B cell (primary cell): Measurements from ENCODE around the gene TMEM234. TPM values are rescaled to one million over a fixed set of nuclear protein-coding genes. Genes with fewer than 3 reads are reported as not detected.

Source experiments
- polyA plus RNA-seq: library from polyadenylated mRNA; depleted of rRNA; stranded (reverse); fragments of >200 nt; gene quantifications from 2 replicates; pipeline ENCODE4 v1.2.3, GENCODE V29; 2012
- small RNA-seq: library from RNA; depleted of rRNA; stranded (forward); fragments of <200 nt; gene quantifications from one replicate; pipeline ENCODE3, GENCODE V24; 2012; ENCODE audit warnings: low replicate concordance, low read depth; ENCODE audit not compliant: insufficient read length
- total RNA-seq, 2 donors: library from RNA; stranded (reverse); fragments of 120-200 nt in 1 of 2; gene quantifications; 1 replicate in 1 of 2; 2 replicates in 1 of 2; pipeline versions ENCODE4 v1.2.3 to v1.2.4, GENCODE V29; 2013 to 2022

The TMEM234 gene
- total and polyA plus RNA-seq, 2 donors (not counting 1 experiment from before 2014, with no cell fraction given), result 22.0 to 60.8 TPM

Small RNA genes lying within 50 kb of the gene (small RNA-seq; reads per million reads assigned to genes)
- not detected for gene RF00017

Other genes starting within 250 kb of the TMEM234 start
- 99.0 and 101 TPM in 2 replicates for gene KHDRBS1, start 208.5 kb downstream of the TMEM234 start, total RNA-seq
- gene KHDRBS1, start 208.5 kb downstream of the TMEM234 start, polyA plus RNA-seq, result 35.7 and 50.3 TPM in 2 replicates
- 28.8 and 30.9 TPM in 2 replicates for gene TMEM39B, start 149.4 kb downstream of the TMEM234 start, total RNA-seq
- gene TMEM39B, start 149.4 kb downstream of the TMEM234 start, polyA plus RNA-seq, result 31.0 and 32.3 TPM in 2 replicates
- gene KPNA6, start 114.3 kb downstream of the TMEM234 start, total RNA-seq, result 49.9 and 54.8 TPM in 2 replicates
- gene KPNA6, start 114.3 kb downstream of the TMEM234 start, polyA plus RNA-seq, result 14.0 and 14.6 TPM in 2 replicates
- 38.3 and 38.4 TPM in 2 replicates for gene TXLNA, start 42.7 kb downstream of the TMEM234 start, total RNA-seq
- gene TXLNA, start 42.7 kb downstream of the TMEM234 start, polyA plus RNA-seq, result 16.9 and 23.0 TPM in 2 replicates
- gene CCDC28B, start 21.8 kb downstream of the TMEM234 start, total RNA-seq, result 7.8 and 10.2 TPM in 2 replicates
- gene CCDC28B, start 21.8 kb downstream of the TMEM234 start, polyA plus RNA-seq, result 7.1 and 8.0 TPM in 2 replicates
- gene IQCC, start 16.7 kb downstream of the TMEM234 start, total RNA-seq, result 2.0 and 2.1 TPM in 2 replicates
- 1.6 and 2.0 TPM in 2 replicates for gene IQCC, start 16.7 kb downstream of the TMEM234 start, polyA plus RNA-seq
- gene DCDC2B, start 13.3 kb downstream of the TMEM234 start, total RNA-seq, result not detected in 2 replicates
- gene DCDC2B, start 13.3 kb downstream of the TMEM234 start, polyA plus RNA-seq, result not detected in 2 replicates
- gene EIF3I, start 54 bp upstream of the TMEM234 start, total RNA-seq, result 87.0 and 91.0 TPM in 2 replicates
- 130 and 153 TPM in 2 replicates for gene EIF3I, start 54 bp upstream of the TMEM234 start, polyA plus RNA-seq
- gene FAM167B, start 24.9 kb upstream of the TMEM234 start, total RNA-seq, result 4.1 and 5.4 TPM in 2 replicates
- gene FAM167B, start 24.9 kb upstream of the TMEM234 start, polyA plus RNA-seq, result 1.1 and 1.8 TPM in 2 replicates
- 20.1 and 22.3 TPM in 2 replicates for gene LCK, start 28.9 kb upstream of the TMEM234 start, total RNA-seq
- gene LCK, start 28.9 kb upstream of the TMEM234 start, polyA plus RNA-seq, result 23.8 and 35.2 TPM in 2 replicates
- gene HDAC1, start 69.7 kb upstream of the TMEM234 start, total RNA-seq, result 200 and 205 TPM in 2 replicates
- 170 and 184 TPM in 2 replicates for gene HDAC1, start 69.7 kb upstream of the TMEM234 start, polyA plus RNA-seq
- gene MARCKSL1, start 113.9 kb upstream of the TMEM234 start, total RNA-seq, result 73.2 and 77.6 TPM in 2 replicates
- 106 and 109 TPM in 2 replicates for gene MARCKSL1, start 113.9 kb upstream of the TMEM234 start, polyA plus RNA-seq
- 33.7 and 33.8 TPM in 2 replicates for gene FAM229A, start 140.1 kb upstream of the TMEM234 start, total RNA-seq
- 33.3 and 40.9 TPM in 2 replicates for gene FAM229A, start 140.1 kb upstream of the TMEM234 start, polyA plus RNA-seq
- 10.4 and 11.6 TPM in 2 replicates for gene TSSK3, start 140.2 kb upstream of the TMEM234 start, total RNA-seq
- 1.5 and 1.8 TPM in 2 replicates for gene TSSK3, start 140.2 kb upstream of the TMEM234 start, polyA plus RNA-seq
- 117 and 124 TPM in 2 replicates for gene BSDC1, start 172.1 kb upstream of the TMEM234 start, total RNA-seq
- gene BSDC1, start 172.1 kb upstream of the TMEM234 start, polyA plus RNA-seq, result 54.5 and 69.0 TPM in 2 replicates
- 0.02 and 0.05 TPM in 2 replicates for gene ZBTB8B, start 242.7 kb upstream of the TMEM234 start, total RNA-seq
- not detected in 2 replicates for gene ZBTB8B, start 242.7 kb upstream of the TMEM234 start, polyA plus RNA-seq